Measurements from ENCODE around the gene MYZAP.

- no peak for TF ChIP-seq ARNTL (CRISPR knock-in tag; IDR thresholded peaks at IDR 0.05; ENCODE audit: borderline replicate concordance, low read depth)
- TF ChIP-seq, protein P1, sequence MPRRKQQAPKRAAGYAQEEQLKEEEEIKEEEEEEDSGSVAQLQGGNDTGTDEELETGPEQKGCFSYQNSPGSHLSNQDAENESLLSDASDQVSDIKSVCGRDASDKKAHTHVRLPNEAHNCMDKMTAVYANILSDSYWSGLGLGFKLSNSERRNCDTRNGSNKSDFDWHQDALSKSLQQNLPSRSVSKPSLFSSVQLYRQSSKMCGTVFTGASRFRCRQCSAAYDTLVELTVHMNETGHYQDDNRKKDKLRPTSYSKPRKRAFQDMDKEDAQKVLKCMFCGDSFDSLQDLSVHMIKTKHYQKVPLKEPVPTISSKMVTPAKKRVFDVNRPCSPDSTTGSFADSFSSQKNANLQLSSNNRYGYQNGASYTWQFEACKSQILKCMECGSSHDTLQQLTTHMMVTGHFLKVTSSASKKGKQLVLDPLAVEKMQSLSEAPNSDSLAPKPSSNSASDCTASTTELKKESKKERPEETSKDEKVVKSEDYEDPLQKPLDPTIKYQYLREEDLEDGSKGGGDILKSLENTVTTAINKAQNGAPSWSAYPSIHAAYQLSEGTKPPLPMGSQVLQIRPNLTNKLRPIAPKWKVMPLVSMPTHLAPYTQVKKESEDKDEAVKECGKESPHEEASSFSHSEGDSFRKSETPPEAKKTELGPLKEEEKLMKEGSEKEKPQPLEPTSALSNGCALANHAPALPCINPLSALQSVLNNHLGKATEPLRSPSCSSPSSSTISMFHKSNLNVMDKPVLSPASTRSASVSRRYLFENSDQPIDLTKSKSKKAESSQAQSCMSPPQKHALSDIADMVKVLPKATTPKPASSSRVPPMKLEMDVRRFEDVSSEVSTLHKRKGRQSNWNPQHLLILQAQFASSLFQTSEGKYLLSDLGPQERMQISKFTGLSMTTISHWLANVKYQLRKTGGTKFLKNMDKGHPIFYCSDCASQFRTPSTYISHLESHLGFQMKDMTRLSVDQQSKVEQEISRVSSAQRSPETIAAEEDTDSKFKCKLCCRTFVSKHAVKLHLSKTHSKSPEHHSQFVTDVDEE (CRISPR knock-in tag; IDR thresholded peaks at IDR 0.05): no peak
- TF ChIP-seq, protein P2, sequence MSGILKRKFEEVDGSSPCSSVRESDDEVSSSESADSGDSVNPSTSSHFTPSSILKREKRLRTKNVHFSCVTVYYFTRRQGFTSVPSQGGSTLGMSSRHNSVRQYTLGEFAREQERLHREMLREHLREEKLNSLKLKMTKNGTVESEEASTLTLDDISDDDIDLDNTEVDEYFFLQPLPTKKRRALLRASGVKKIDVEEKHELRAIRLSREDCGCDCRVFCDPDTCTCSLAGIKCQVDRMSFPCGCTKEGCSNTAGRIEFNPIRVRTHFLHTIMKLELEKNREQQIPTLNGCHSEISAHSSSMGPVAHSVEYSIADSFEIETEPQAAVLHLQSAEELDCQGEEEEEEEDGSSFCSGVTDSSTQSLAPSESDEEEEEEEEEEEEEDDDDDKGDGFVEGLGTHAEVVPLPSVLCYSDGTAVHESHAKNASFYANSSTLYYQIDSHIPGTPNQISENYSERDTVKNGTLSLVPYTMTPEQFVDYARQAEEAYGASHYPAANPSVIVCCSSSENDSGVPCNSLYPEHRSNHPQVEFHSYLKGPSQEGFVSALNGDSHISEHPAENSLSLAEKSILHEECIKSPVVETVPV (CRISPR knock-in tag; IDR thresholded peaks at IDR 0.05): no peak
- no peak for TF ChIP-seq ZNF8 (CRISPR knock-in tag; IDR thresholded peaks at IDR 0.05)
- TF ChIP-seq RARB (CRISPR knock-in tag; IDR thresholded peaks at IDR 0.05): no peak
- no peak for TF ChIP-seq ZNF565 (CRISPR knock-in tag; conservative IDR thresholded peaks at IDR 0.05; ENCODE audit: low read depth)
- no peak for TF ChIP-seq ZFP30 (CRISPR knock-in tag; IDR thresholded peaks at IDR 0.05)
- no peak for TF ChIP-seq ZC3H10 (CRISPR knock-in tag; IDR thresholded peaks at IDR 0.05)
- TF ChIP-seq, protein P3, sequence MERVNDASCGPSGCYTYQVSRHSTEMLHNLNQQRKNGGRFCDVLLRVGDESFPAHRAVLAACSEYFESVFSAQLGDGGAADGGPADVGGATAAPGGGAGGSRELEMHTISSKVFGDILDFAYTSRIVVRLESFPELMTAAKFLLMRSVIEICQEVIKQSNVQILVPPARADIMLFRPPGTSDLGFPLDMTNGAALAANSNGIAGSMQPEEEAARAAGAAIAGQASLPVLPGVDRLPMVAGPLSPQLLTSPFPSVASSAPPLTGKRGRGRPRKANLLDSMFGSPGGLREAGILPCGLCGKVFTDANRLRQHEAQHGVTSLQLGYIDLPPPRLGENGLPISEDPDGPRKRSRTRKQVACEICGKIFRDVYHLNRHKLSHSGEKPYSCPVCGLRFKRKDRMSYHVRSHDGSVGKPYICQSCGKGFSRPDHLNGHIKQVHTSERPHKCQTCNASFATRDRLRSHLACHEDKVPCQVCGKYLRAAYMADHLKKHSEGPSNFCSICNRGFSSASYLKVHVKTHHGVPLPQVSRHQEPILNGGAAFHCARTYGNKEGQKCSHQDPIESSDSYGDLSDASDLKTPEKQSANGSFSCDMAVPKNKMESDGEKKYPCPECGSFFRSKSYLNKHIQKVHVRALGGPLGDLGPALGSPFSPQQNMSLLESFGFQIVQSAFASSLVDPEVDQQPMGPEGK (CRISPR knock-in tag; IDR thresholded peaks at IDR 0.05; ENCODE audit: borderline replicate concordance): no peak
- TF ChIP-seq TCF4 (CRISPR knock-in tag; IDR thresholded peaks at IDR 0.05; ENCODE audit: borderline replicate concordance): no peak
- TF ChIP-seq ESRRG (CRISPR knock-in tag; IDR thresholded peaks at IDR 0.05): no peak
- TF ChIP-seq BACH2 (CRISPR knock-in tag; IDR thresholded peaks at IDR 0.05; ENCODE audit: borderline replicate concordance): no peak
- TF ChIP-seq ZFP3 (CRISPR knock-in tag; IDR thresholded peaks at IDR 0.05): no peak
- TF ChIP-seq ISL1 (CRISPR knock-in tag; IDR thresholded peaks at IDR 0.05): no peak
These were observed 41.1 kb upstream of the MYZAP start for GRCh38 chr15:57550640-57551039.

Data from SK-N-SH treated with all-trans-retinoic acid at 6 μM for 48 hours (cell line).